ENCODE results near the gene PIWIL4. TPM values are rescaled to one million over a fixed set of nuclear protein-coding genes. Genes with fewer than 3 reads are reported as not detected.

PIWIL4 gene
- total RNA-seq, 3 donors from 2014 or later: 4.8 to 6.7 (median 5.6) TPM

GRCh38 chr11:94583866-94584500, 16.8 kb downstream of the PIWIL4 start:
- TF ChIP-seq POLR2A (IDR thresholded peaks at IDR 0.05) (no peak), CTCF (IDR thresholded peaks at IDR 0.05) (no peak), POLR2AphosphoS5 (IDR thresholded peaks at IDR 0.05) (no peak)
- H3K9me3 ChIP-seq: no peaks in the 10 kb centered on the region
- H3K27ac ChIP-seq: no peak overlapping the region
- H3K36me3 ChIP-seq: no peaks in the 10 kb centered on the region
- H3K27me3 ChIP-seq: no peaks in the 10 kb centered on the region
- no peak for DNase-seq (ENCODE audit: low spot score in 2 of 2)
- no peaks in the 10 kb centered on the region for H3K4me1 ChIP-seq
- no peak overlapping the region for H3K4me3 ChIP-seq
- intact Hi-C loops (cut with DNase I; ENCODE audit: low total_unique reads): no loop called here

GRCh38 chr11:94584978-94585377, 17.8 kb downstream of the PIWIL4 start:
- Histone ChIP-seq H3K36me3 (no peaks in the 10 kb centered on the region), H3K27ac (no peak overlapping the region), H3K9me3 (no peaks in the 10 kb centered on the region), H3K4me3 (no peak overlapping the region), H3K27me3 (no peaks in the 10 kb centered on the region), H3K4me1 (no peaks in the 10 kb centered on the region)
- TF ChIP-seq POLR2A (IDR thresholded peaks at IDR 0.05): no peak
- no peak for TF ChIP-seq CTCF (IDR thresholded peaks at IDR 0.05)
- no peak for TF ChIP-seq POLR2AphosphoS5 (IDR thresholded peaks at IDR 0.05)
- intact Hi-C loops (cut with DNase I; ENCODE audit: low total_unique reads): no loop called here
- DNase-seq (ENCODE audit: low spot score in 2 of 2): no peak

GRCh38 chr11:94585399-94585798, 18.2 kb downstream of the PIWIL4 start:
- intact Hi-C loops (cut with DNase I; ENCODE audit: low total_unique reads): no loop called here
- no peak overlapping the region for H3K4me3 ChIP-seq
- TF ChIP-seq CTCF (IDR thresholded peaks at IDR 0.05) (no peak), POLR2A (IDR thresholded peaks at IDR 0.05) (no peak), POLR2AphosphoS5 (IDR thresholded peaks at IDR 0.05) (no peak)
- H3K27me3 ChIP-seq: no peaks in the 10 kb centered on the region
- DNase-seq (ENCODE audit: low spot score in 2 of 2): no peak
- H3K4me1 ChIP-seq: no peaks in the 10 kb centered on the region
- H3K27ac ChIP-seq: no peak overlapping the region
- no peaks in the 10 kb centered on the region for H3K36me3 ChIP-seq
- no peaks in the 10 kb centered on the region for H3K9me3 ChIP-seq

GRCh38 chr11:94586546-94586945, 19.4 kb downstream of the PIWIL4 start:
- TF ChIP-seq POLR2AphosphoS5 (IDR thresholded peaks at IDR 0.05) (no peak), POLR2A (IDR thresholded peaks at IDR 0.05) (no peak), CTCF (IDR thresholded peaks at IDR 0.05) (no peak)
- no peaks in the 10 kb centered on the region for H3K9me3 ChIP-seq
- intact Hi-C loops (cut with DNase I; ENCODE audit: low total_unique reads): no loop called here

GRCh38 chr11:94586978-94587377, 19.8 kb downstream of the PIWIL4 start:
- Histone ChIP-seq H3K36me3 (no peaks in the 10 kb centered on the region), H3K27ac (no peak overlapping the region), H3K4me3 (no peak overlapping the region), H3K4me1 (no peaks in the 10 kb centered on the region), H3K27me3 (no peaks in the 10 kb centered on the region), H3K9me3 (no peaks in the 10 kb centered on the region)
- TF ChIP-seq POLR2A (IDR thresholded peaks at IDR 0.05) (no peak), CTCF (IDR thresholded peaks at IDR 0.05) (no peak), POLR2AphosphoS5 (IDR thresholded peaks at IDR 0.05) (no peak)
- intact Hi-C loops (cut with DNase I; ENCODE audit: low total_unique reads): no loop called here
- no peak for DNase-seq (ENCODE audit: low spot score in 2 of 2)

More at GRCh38 chr11:94586546-94586945, 19.4 kb downstream of the PIWIL4 start:
- Histone ChIP-seq H3K4me3 (no peak overlapping the region), H3K36me3 (no peaks in the 10 kb centered on the region), H3K27me3 (no peaks in the 10 kb centered on the region), H3K27ac (no peak overlapping the region), H3K4me1 (no peaks in the 10 kb centered on the region)
- DNase-seq (ENCODE audit: low spot score in 2 of 2): no peak

Measured in breast epithelium (tissue), 4 donors.